Heart right ventricle (tissue), 16 donors: ENCODE data around the gene MKI67. TPM values are rescaled to one million over a fixed set of nuclear protein-coding genes. Genes with fewer than 3 reads are reported as not detected.

Source experiments
- ATAC-seq, 8 donors: fragments of 200-7000 bp; cut with Tn5 transposase; one replicate each; pipeline ENCODE4 v1.9.1; 2020; ENCODE audit warnings: mild to moderate bottlenecking in 8 of 8, moderate library complexity in 8 of 8, moderate number of reproducible peaks in 1 of 8
- DNase-seq, 2 donors: peaks; one replicate each; pipeline ENCODE4 v3.0.0-alpha.2; 2020
- H3K27ac ChIP-seq, 10 donors: fragments of 200-600 bp; sonication (generic) in 2 of 10; one replicate each; pipeline versions ENCODE4 v1.5.0 to v1.8.0; 2020 to 2022; ENCODE audit warnings: mild to moderate bottlenecking in 3 of 10
- H3K27me3 ChIP-seq, 7 donors: fragments of 200-600 bp; one replicate each; pipeline ENCODE4 v1.8.0; 2021 to 2022; ENCODE audit warnings: mild to moderate bottlenecking in 2 of 7
- H3K36me3 ChIP-seq, 9 donors: fragments of 200-600 bp; sonication (generic) in 1 of 9; one replicate each; pipeline versions ENCODE4 v1.5.0 to v1.8.0; 2020 to 2022; ENCODE audit warnings: mild to moderate bottlenecking in 2 of 9
- H3K4me1 ChIP-seq, 9 donors: fragments of 200-600 bp; sonication (generic) in 1 of 9; one replicate each; pipeline versions ENCODE4 v1.5.0 to v1.8.0; 2020 to 2022; ENCODE audit warnings: mild to moderate bottlenecking in 4 of 9
- H3K4me3 ChIP-seq, 10 donors: fragments of 200-600 bp; sonication (generic) in 2 of 10; one replicate each; pipeline versions ENCODE4 v1.5.0 to v1.8.0; 2020 to 2022; ENCODE audit warnings: mild to moderate bottlenecking in 7 of 10, moderate library complexity in 2 of 10
- H3K9me3 ChIP-seq, 11 donors: fragments of 200-600 bp in 10 of 11; sonication (generic) in 2 of 11; one replicate each; pipeline versions ENCODE4 v1.5.0 to v1.8.0; 2013 to 2022; ENCODE audit warnings: mild to moderate bottlenecking in 2 of 11, control low read depth in 1 of 11, moderate library complexity in 1 of 11
- CTCF ChIP-seq, 9 donors: fragments of 200-600 bp; sonication (generic) in 2 of 9; IDR thresholded peaks; one replicate each; pipeline versions ENCODE4 v1.5.0 to v1.8.0; 2021 to 2022; ENCODE audit warnings: antibody characterized with exemption in 9 of 9, mild to moderate bottlenecking in 5 of 9, moderate library complexity in 1 of 9
- WGBS, 2 donors: extraction: QIAGEN DNeasy Blood & Tissue Kit; methylation state at CpG; one replicate each; pipeline ENCODE4 v1.1.7; 2013; ENCODE audit warnings: inconsistent platforms in 1 of 2; 5-methylcytosine and 5-hydroxymethylcytosine counted together
- intact Hi-C, 10 donors: fragments of 100-400 bp; cut with DNase I; formaldehyde crosslinking; loops; one replicate each; pipeline versions ENCODE4 v1.11.1 to v1.14.2; 2022
- polyA plus RNA-seq, 2 donors: library from polyadenylated mRNA; stranded (reverse); fragments of 200-250 nt; gene quantifications; one replicate each; pipeline ENCODE4 v1.2.3, GENCODE V29; 2013
- total RNA-seq, 10 donors: library from RNA; stranded (reverse); fragmentation: NEBNext Ultra II Directional in 3 of 10; extraction: Animal tissue kit (Norgen Biotek cat#: 25700) in 3 of 10; gene quantifications; one replicate each; pipeline versions ENCODE4 v1.2.1 to v1.2.4, GENCODE V29; 2021 to 2023
- donor health status: Arrhythmogenic right ventricular cardiomyopathy.
- donor health status: ischemic (EF 13 %, LVEDD 7.1; RV severe dilation, severe dysfunction).
- donor health status: healthy with polysubstance abuse.
- donor health status: DM: no; HTN: yes; CAD: no.
- donor health status: DM: no; HTN: no; CAD: no.
- donor health status: ischemic (EF 25% LVEDD 6.9; RV normal size, moderate dysfunction).
- donor health status: ischemic (EF 25% LVEDD 5.7; RV mildly dilated, moderate dysfunction).
- donor health status: healthy.
- donor health status: DM: yes; HTN: yes; CAD: no.
- donor health status: Ischemic cardiomyopathy.
- donor health status: ischemic (EF 35%, LVEDD 5.7; RV mildly dilated, moderate dysfunction).
- donor health status: nonischemic (EF 11% LVEDD 7.7; RV severe dilation, severe dysfunction).
- donor health status: DM: yes; HTN: yes; CAD: no.
- donor health status: PGD.
- donor health status: ischemic (EF 29% LVEDD 5.4; RV normal size, mild dysfunction).
- donor health status: nonischemic (EF 23%, LVEDD 6.1; RV moderate dilation, normal function).

MKI67 gene
- total and polyA plus RNA-seq, 12 donors: 0.09 to 19.1 (median 0.42) TPM

- H3K9me3 ChIP-seq: no peaks in the 10 kb centered on the region
- peaks cover 0 to 42% (median 27%) of the 10 kb centered on the region in 9 donors for H3K4me1 ChIP-seq
- no peaks in the 10 kb centered on the region for H3K27me3 ChIP-seq
- no peak overlapping the region for H3K4me3 ChIP-seq
- no peak for TF ChIP-seq CTCF (IDR thresholded peaks at IDR 0.05)
- DNase-seq (no peak), ATAC-seq (no peak)
- peaks cover 0 to 97% (median 23%) of the 10 kb centered on the region in 9 donors for H3K36me3 ChIP-seq
- intact Hi-C loops: loop anchor here (1.0 to 10.0 kb wide), 15 partner anchors 17 to 353 kb away; partner anchors contain the start of gene PTPRE (in 8 of the 10)
- WGBS, 2 donors: 95% methylated on average over 25 of the region's 25 CpGs
- peak overlapping the region in 1 of 10 donors; percentile 31 for H3K27ac ChIP-seq
Measured at GRCh38 chr10:128067691-128068397, 58.4 kb downstream of the MKI67 start.

GRCh38 chr10:128066870-128067382 lies 59.3 kb downstream of the MKI67 start:
- no peaks in the 10 kb centered on the region for H3K9me3 ChIP-seq
- TF ChIP-seq CTCF (IDR thresholded peaks at IDR 0.05): no peak
- no peaks in the 10 kb centered on the region for H3K27me3 ChIP-seq
- intact Hi-C loops: loop anchor here in 8 of 10 donors (2.0 to 10.0 kb wide), 9 partner anchors 16 to 352 kb away; partner anchors contain the start of gene PTPRE (in 3 of the 8)
- ATAC-seq (no peak), DNase-seq (no peak)
- peaks cover 0 to 51% (median 34%) of the 10 kb centered on the region in 9 donors for H3K4me1 ChIP-seq
- no peak overlapping the region for H3K27ac ChIP-seq
- peaks cover 0 to 97% (median 21%) of the 10 kb centered on the region in 9 donors for H3K36me3 ChIP-seq
- WGBS, 2 donors: 86 to 97% methylated on average over 13 of the region's 13 CpGs
- H3K4me3 ChIP-seq: no peak overlapping the region

- Histone ChIP-seq H3K9me3 (no peaks in the 10 kb centered on the region), H3K36me3 (peaks cover 0 to 97% (median 20%) of the 10 kb centered on the region in 9 donors), H3K27me3 (no peaks in the 10 kb centered on the region), H3K4me1 (peaks cover 0 to 60% (median 36%) of the 10 kb centered on the region in 9 donors), H3K4me3 (no peak overlapping the region), H3K27ac (peak overlapping the region in 1 of 10 donors; percentile 95)
- intact Hi-C loops: loop anchor here in 8 of 10 donors (2.0 to 10.0 kb wide), 9 partner anchors 15 to 351 kb away; partner anchors contain the start of gene PTPRE (in 3 of the 8)
- 96 to 97% methylated on average over 13 of the region's 13 CpGs for WGBS, 2 donors
- TF ChIP-seq CTCF (IDR thresholded peaks at IDR 0.05): no peak
- DNase-seq: no peak
- no peak for ATAC-seq
Measured at GRCh38 chr10:128065881-128066534, 60.2 kb downstream of the MKI67 start.

- intact Hi-C loops: loop anchor here in 8 of 10 donors (5.0 to 10.0 kb wide), 8 partner anchors 38 to 350 kb away; partner anchors contain the start of gene PTPRE (in 3 of the 8)
- DNase-seq: no peak
- H3K27me3 ChIP-seq: no peaks in the 10 kb centered on the region
- WGBS, 2 donors: 79 to 88% methylated on average over 17 of the region's 17 CpGs
- H3K36me3 ChIP-seq: peaks cover 0 to 97% (median 14%) of the 10 kb centered on the region in 9 donors
- H3K9me3 ChIP-seq: no peaks in the 10 kb centered on the region
- H3K27ac ChIP-seq: peak overlapping the region in 6 of 10 donors; percentile 20 to 95 (median 61)
- H3K4me3 ChIP-seq: peak overlapping the region in 1 of 10 donors; percentile 22
- peak in 7 of 8 donors; percentile 12 to 43 (median 28) for ATAC-seq
- no peak for TF ChIP-seq CTCF (IDR thresholded peaks at IDR 0.05)
- peaks cover 0 to 67% (median 36%) of the 10 kb centered on the region in 9 donors for H3K4me1 ChIP-seq
Measured at GRCh38 chr10:128064970-128065580, 61.1 kb downstream of the MKI67 start.
